HG03175 (cell line): ENCODE measurements around the gene ILKAP.

Source experiments
- ATAC-seq: cut with Tn5 transposase; IDR thresholded peaks from one replicate; pipeline ENCODE4 v1.9.1; 2021; ENCODE audit warnings: mild to moderate bottlenecking, moderate library complexity; ENCODE audit not compliant: unreplicated experiment

The ILKAP gene

GRCh38 chr2:238138331-238139195 lies 64.9 kb downstream of the ILKAP start, which contains the start of gene KLHL30:
KLHL30 (plus strand) TSS chr2:238138668; CDS start chr2:238140755, 2,087 bp downstream.
- ATAC-seq, result no peak

GRCh38 chr2:238137885-238138284 lies 65.6 kb downstream of the ILKAP start:
- no peak for ATAC-seq

- no peak for ATAC-seq
Observed at GRCh38 chr2:238136820-238137537, 66.5 kb downstream of the ILKAP start.

- no peak for ATAC-seq
Observed at GRCh38 chr2:238135601-238136150, 67.8 kb downstream of the ILKAP start.

- ATAC-seq, result no peak
Observed at GRCh38 chr2:238134393-238134785, 69.1 kb downstream of the ILKAP start.

GRCh38 chr2:238133499-238134392 lies 69.7 kb downstream of the ILKAP start:
- no peak for ATAC-seq

- no peak for ATAC-seq
Observed at GRCh38 chr2:238132463-238133450, 70.7 kb downstream of the ILKAP start.

GRCh38 chr2:238131761-238132462 lies 71.6 kb downstream of the ILKAP start:
- ATAC-seq, result no peak

GRCh38 chr2:238130696-238131628 lies 72.5 kb downstream of the ILKAP start:
- no peak for ATAC-seq

- ATAC-seq, result no peak
Observed at GRCh38 chr2:238130111-238130695, 73.3 kb downstream of the ILKAP start.

GRCh38 chr2:238129166-238130010 lies 74.1 kb downstream of the ILKAP start:
- no peak for ATAC-seq

- no peak for ATAC-seq
Observed at GRCh38 chr2:238128534-238129001, 74.9 kb downstream of the ILKAP start.

- ATAC-seq, result no peak
Observed at GRCh38 chr2:238128061-238128440, 75.4 kb downstream of the ILKAP start.

GRCh38 chr2:238127165-238128060 lies 76.1 kb downstream of the ILKAP start:
- peak; percentile 63 for ATAC-seq

- ATAC-seq, result no peak
Observed at GRCh38 chr2:238126775-238127164, 76.7 kb downstream of the ILKAP start.
